SU-DHL-6 (cell line): Measurements from ENCODE around the gene ABTB2.

Source experiments
- H2AFZ ChIP-seq: fragments of 200-600 bp; sonication (generic); 2 replicates; pipeline ENCODE4 v1.6.1; 2014; ENCODE audit warnings: low read depth, mild to moderate bottlenecking, moderate library complexity, mixed read lengths, antibody characterized with exemption, low read length; ENCODE audit not compliant: severe bottlenecking
- H3F3A ChIP-seq: fragments of 200-600 bp; shearing (Covaris generic); 2 replicates; pipeline ENCODE4 v1.6.0; 2016; ENCODE audit warnings: antibody characterized with exemption, mild to moderate bottlenecking; ENCODE audit not compliant: insufficient read depth
- H3K27ac ChIP-seq: fragments of 200-600 bp; sonication (generic); 2 replicates; pipeline ENCODE4 v1.5.1; 2016; ENCODE audit warnings: low read depth, mild to moderate bottlenecking, low read length, moderate library complexity, mixed read lengths
- H3K27me3 ChIP-seq: fragments of 200-600 bp; sonication (generic), shearing (Covaris generic); 2 replicates; pipeline ENCODE4 v1.6.0; 2014; ENCODE audit warnings: mild to moderate bottlenecking, low read length
- H3K36me3 ChIP-seq: fragments of 200-600 bp; sonication (generic); 2 replicates; pipeline ENCODE4 v1.6.1; 2014; ENCODE audit warnings: mild to moderate bottlenecking, low read length, mixed read lengths
- H3K4me2 ChIP-seq: fragments of 300-600, 200-600 bp; shearing (Covaris generic), sonication (generic); 2 replicates; pipeline ENCODE4 v1.6.0; 2014; ENCODE audit warnings: low read length, low read depth, mild to moderate bottlenecking; ENCODE audit not compliant: poor library complexity, severe bottlenecking
- H3K4me3 ChIP-seq: fragments of 200-600 bp; sonication (generic); 2 replicates; pipeline ENCODE4 v1.5.1; 2014; ENCODE audit warnings: antibody characterized with exemption, low read length, mild to moderate bottlenecking, mixed read lengths; ENCODE audit not compliant: insufficient read depth, poor library complexity, severe bottlenecking
- H3K79me2 ChIP-seq: fragments of 200-600 bp; sonication (generic); 2 replicates; pipeline ENCODE4 v1.6.1; 2014; ENCODE audit warnings: mild to moderate bottlenecking, low read length, moderate library complexity; ENCODE audit not compliant: insufficient read depth
- H3K9ac ChIP-seq: fragments of 200-600 bp; sonication (generic); 2 replicates; pipeline ENCODE4 v1.7.0; 2014; ENCODE audit warnings: mild to moderate bottlenecking, low read length
- H3K9me2 ChIP-seq: fragments of 200-600 bp; sonication (generic); replicated peaks from 2 replicates; pipeline ENCODE4 v1.6.1; 2014; ENCODE audit warnings: low read length; ENCODE audit not compliant: insufficient read depth
- H3K9me3 ChIP-seq: fragments of 200-600 bp; sonication (generic); 2 replicates; pipeline ENCODE4 v1.6.1; 2014; ENCODE audit warnings: low read length, mixed read lengths; ENCODE audit not compliant: insufficient read depth
- H4K20me1 ChIP-seq: fragments of 200-600 bp; sonication (generic); 2 replicates; pipeline ENCODE4 v1.6.1; 2014; ENCODE audit warnings: low read depth, mild to moderate bottlenecking, antibody characterized with exemption, low read length, moderate library complexity, mixed read lengths
- EZH2phosphoT487 ChIP-seq: fragments of 200-600 bp; sonication (generic), shearing (Covaris generic); conservative IDR thresholded peaks from 2 replicates; pipeline ENCODE4 v1.6.1; 2018; ENCODE audit warnings: mild to moderate bottlenecking, antibody characterized with exemption, low read length, moderate library complexity, mixed read lengths
- TF ChIP-seq, protein P1 (sequence below): fragments of 200-600 bp; sonication (generic); IDR thresholded peaks from one replicate; pipeline ENCODE4 v1.5.1; 2017; ENCODE audit warnings: antibody characterized with exemption, mild to moderate bottlenecking, low read length, moderate library complexity; ENCODE audit not compliant: insufficient read depth, poor library complexity, severe bottlenecking

The ABTB2 gene

DNA sequence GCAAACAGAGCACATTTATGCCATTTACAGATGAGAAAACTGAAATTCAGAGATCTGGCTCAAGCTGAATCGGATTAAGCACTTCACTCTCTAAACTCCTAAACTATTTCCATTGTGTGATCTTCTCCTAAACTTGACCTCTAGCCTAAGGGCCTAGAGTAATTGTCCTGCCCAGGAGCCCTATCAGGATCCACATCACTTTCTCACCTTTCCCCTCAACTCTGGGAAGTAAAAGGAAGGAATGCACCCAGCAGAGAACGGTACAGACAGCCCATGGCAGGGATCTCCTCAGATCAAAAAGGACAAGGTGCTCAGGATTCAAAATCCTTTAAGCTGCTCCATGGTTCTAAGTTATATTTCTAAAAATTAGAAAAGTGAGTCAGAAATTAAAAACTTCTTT lies 102.7 kb downstream of the ABTB2 start:
- Histone ChIP-seq H4K20me1 (no peaks in the 10 kb centered on the region), H3K9ac (no peak overlapping the region), H3K27ac (no peak overlapping the region), H2AFZ (no peak overlapping the region), H3K4me3 (no peak overlapping the region), H3K9me2 (no peaks in the 10 kb centered on the region), H3K36me3 (no peaks in the 10 kb centered on the region), H3K9me3 (no peaks in the 10 kb centered on the region), H3K4me2 (no peak overlapping the region), H3K27me3 (no peaks in the 10 kb centered on the region), H3F3A (no peaks in the 10 kb centered on the region), H3K79me2 (no peaks in the 10 kb centered on the region)
- TF ChIP-seq, protein P1, sequence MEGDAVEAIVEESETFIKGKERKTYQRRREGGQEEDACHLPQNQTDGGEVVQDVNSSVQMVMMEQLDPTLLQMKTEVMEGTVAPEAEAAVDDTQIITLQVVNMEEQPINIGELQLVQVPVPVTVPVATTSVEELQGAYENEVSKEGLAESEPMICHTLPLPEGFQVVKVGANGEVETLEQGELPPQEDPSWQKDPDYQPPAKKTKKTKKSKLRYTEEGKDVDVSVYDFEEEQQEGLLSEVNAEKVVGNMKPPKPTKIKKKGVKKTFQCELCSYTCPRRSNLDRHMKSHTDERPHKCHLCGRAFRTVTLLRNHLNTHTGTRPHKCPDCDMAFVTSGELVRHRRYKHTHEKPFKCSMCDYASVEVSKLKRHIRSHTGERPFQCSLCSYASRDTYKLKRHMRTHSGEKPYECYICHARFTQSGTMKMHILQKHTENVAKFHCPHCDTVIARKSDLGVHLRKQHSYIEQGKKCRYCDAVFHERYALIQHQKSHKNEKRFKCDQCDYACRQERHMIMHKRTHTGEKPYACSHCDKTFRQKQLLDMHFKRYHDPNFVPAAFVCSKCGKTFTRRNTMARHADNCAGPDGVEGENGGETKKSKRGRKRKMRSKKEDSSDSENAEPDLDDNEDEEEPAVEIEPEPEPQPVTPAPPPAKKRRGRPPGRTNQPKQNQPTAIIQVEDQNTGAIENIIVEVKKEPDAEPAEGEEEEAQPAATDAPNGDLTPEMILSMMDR, result no peak
- no peak for TF ChIP-seq EZH2phosphoT487

DNA sequence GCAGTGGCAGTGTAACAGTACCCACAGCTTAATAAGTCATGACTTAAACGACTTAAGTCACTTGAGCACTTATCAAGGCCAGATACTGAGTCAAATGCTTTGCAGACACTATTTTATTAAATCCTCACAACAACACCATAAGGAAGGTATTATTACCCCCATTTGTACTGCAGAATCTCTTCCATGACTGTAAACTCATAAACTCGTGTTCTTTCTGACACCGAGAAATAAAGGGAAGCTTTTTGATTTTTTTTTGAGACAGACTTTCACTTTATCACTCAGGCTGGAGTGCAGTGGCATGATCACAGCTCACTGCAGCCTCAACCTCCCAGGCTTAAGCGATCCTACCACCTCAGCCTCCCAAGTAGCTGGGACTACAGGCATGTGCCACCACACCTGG lies 103.8 kb downstream of the ABTB2 start:
- TF ChIP-seq, protein P1, result no peak
- TF ChIP-seq EZH2phosphoT487, result no peak
- Histone ChIP-seq H3K79me2 (no peaks in the 10 kb centered on the region), H3K9ac (no peak overlapping the region), H3K27ac (no peak overlapping the region), H3K9me3 (no peaks in the 10 kb centered on the region), H3F3A (no peaks in the 10 kb centered on the region), H2AFZ (no peak overlapping the region), H3K4me2 (no peak overlapping the region), H3K27me3 (no peaks in the 10 kb centered on the region), H3K4me3 (no peak overlapping the region), H3K9me2 (no peaks in the 10 kb centered on the region), H4K20me1 (no peaks in the 10 kb centered on the region), H3K36me3 (no peaks in the 10 kb centered on the region)

DNA sequence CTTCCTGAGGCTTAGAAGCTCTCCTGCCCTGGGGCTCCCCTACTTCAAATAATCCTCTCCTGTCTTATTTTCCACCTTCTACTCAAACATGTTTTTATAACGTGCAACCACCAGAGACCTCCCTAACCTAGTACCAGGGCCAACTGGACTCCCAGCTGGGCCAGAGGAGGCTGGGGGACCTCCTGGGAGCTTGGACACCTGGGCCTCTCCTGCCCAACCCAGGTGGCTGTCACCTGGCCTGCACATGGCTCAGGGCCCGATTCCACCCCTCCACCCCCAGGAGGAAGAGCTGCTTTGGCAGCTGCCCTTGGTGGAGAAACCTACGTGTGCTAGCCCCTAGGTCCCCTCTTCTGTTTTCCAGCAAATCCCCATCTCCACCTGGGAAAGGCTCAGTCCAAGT lies 105.2 kb downstream of the ABTB2 start:
- no peaks in the 10 kb centered on the region for H3K27me3 ChIP-seq
- H3K4me2 ChIP-seq, result no peak overlapping the region
- H3K27ac ChIP-seq, result no peak overlapping the region
- H3K79me2 ChIP-seq, result no peaks in the 10 kb centered on the region
- H2AFZ ChIP-seq, result no peak overlapping the region
- no peaks in the 10 kb centered on the region for H3K36me3 ChIP-seq
- no peaks in the 10 kb centered on the region for H3K9me3 ChIP-seq
- H3F3A ChIP-seq, result no peaks in the 10 kb centered on the region
- TF ChIP-seq, protein P1, result no peak
- TF ChIP-seq EZH2phosphoT487, result no peak
- no peak overlapping the region for H3K9ac ChIP-seq
- H4K20me1 ChIP-seq, result no peaks in the 10 kb centered on the region
- H3K9me2 ChIP-seq, result no peaks in the 10 kb centered on the region
- H3K4me3 ChIP-seq, result no peak overlapping the region

DNA sequence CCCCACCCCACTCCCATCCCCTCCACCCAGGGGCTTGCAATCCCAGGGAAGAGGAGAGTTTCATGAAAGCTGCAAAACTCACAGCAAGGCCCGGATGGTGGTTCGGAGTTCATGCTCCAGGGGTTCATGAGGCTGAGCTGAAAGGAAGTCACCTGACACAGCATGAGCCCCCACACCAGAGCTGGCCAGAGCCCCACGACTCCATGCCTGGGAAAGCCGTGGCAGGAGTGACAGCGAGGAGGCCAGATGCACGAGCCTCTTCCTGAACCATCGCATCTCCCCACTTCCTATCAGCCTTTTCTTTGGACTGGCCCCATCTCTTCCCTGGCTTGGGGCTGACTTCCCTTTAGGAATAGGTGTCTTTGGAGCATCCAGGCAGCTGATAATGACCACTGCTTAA lies 105.8 kb downstream of the ABTB2 start:
- Histone ChIP-seq H3K9me2 (no peaks in the 10 kb centered on the region), H3K27ac (no peak overlapping the region), H2AFZ (no peak overlapping the region)

More for the DNA sequence above, 105.8 kb downstream of the ABTB2 start:
- H3K4me2 ChIP-seq, result no peak overlapping the region
- no peaks in the 10 kb centered on the region for H3K79me2 ChIP-seq
- no peaks in the 10 kb centered on the region for H3K27me3 ChIP-seq
- H4K20me1 ChIP-seq, result no peaks in the 10 kb centered on the region
- no peak overlapping the region for H3K4me3 ChIP-seq
- H3K9me3 ChIP-seq, result no peaks in the 10 kb centered on the region
- no peaks in the 10 kb centered on the region for H3K36me3 ChIP-seq
- no peak overlapping the region for H3K9ac ChIP-seq
- TF ChIP-seq, protein P1, result no peak
- TF ChIP-seq EZH2phosphoT487, result no peak
- H3F3A ChIP-seq, result no peaks in the 10 kb centered on the region
